Endothelial cell (in vitro differentiated cells): ENCODE results near the gene SFMBT2. TPM values are rescaled to one million over a fixed set of nuclear protein-coding genes. Genes with fewer than 3 reads are reported as not detected.

Source experiments
- DNase-seq: peaks from one replicate; pipeline ENCODE4 v3.0.0; 2021; ENCODE audit warnings: low spot score
- H3K27ac Mint-ChIP-seq: one replicate; pipeline ENCODE4 v1.8.0; 2021; ENCODE audit warnings: mixed read lengths, inconsistent platforms; ENCODE audit not compliant: unreplicated experiment
- H3K27me3 Mint-ChIP-seq: one replicate; pipeline ENCODE4 v1.8.0; 2021; ENCODE audit warnings: mild to moderate bottlenecking, moderate library complexity, mixed read lengths, inconsistent platforms; ENCODE audit not compliant: unreplicated experiment
- H3K36me3 Mint-ChIP-seq: one replicate; pipeline ENCODE4 v1.8.0; 2021; ENCODE audit warnings: mild to moderate bottlenecking, low read depth, mixed read lengths, inconsistent platforms; ENCODE audit not compliant: unreplicated experiment
- H3K4me1 Mint-ChIP-seq: one replicate; pipeline ENCODE4 v1.8.0; 2021; ENCODE audit warnings: mild to moderate bottlenecking, mixed read lengths, inconsistent platforms; ENCODE audit not compliant: unreplicated experiment
- H3K4me3 Mint-ChIP-seq: one replicate; pipeline ENCODE4 v1.8.0; 2021; ENCODE audit warnings: mild to moderate bottlenecking, mixed read lengths, inconsistent platforms; ENCODE audit not compliant: unreplicated experiment
- H3K9me3 Mint-ChIP-seq: one replicate; pipeline ENCODE4 v1.8.0; 2021; ENCODE audit warnings: mixed read lengths, inconsistent platforms; ENCODE audit not compliant: unreplicated experiment
- total RNA-seq: library from RNA; stranded (reverse); fragmentation: NEBNext Ultra II Directional; extraction: Animal tissue kit (Norgen Biotek cat#: 25700); gene quantifications from one replicate; pipeline ENCODE4 v1.2.1, GENCODE V29; 2021; ENCODE audit not compliant: unreplicated experiment
- TF ChIP-seq, protein P1 (sequence below): fragments of 200-600 bp; sonication (generic); IDR thresholded peaks from one replicate; pipeline ENCODE4 v1.5.0; 2021; ENCODE audit warnings: antibody characterized with exemption; ENCODE audit not compliant: unreplicated experiment

SFMBT2 gene
- total RNA-seq, 1 donor from 2014 or later, result 16.0 TPM

DNA sequence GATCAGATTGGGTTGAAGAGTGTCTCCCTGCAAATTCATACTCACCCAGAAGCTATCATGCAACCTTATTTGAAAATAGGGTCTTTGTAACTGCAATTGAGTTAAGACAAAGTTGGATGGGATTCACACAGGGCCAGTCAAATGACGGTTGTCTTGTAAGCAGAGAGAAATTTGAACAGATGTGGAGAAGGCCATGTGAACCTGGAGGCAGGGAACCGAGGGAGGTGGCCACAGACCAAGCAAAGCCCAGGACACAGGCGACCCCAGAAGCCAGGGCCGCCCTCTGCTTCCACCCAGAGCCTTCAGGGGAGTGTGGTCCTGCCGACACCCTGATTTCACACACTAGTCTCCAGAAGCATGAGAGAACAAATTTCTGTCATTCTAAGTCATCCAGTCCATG, 140.8 kb downstream of the SFMBT2 start:
- peaks cover 13% of the 10 kb centered on the region for H3K36me3 Mint-ChIP-seq
- H3K27me3 Mint-ChIP-seq, result no peaks in the 10 kb centered on the region
- peaks cover 14% of the 10 kb centered on the region for H3K4me1 Mint-ChIP-seq
- H3K9me3 Mint-ChIP-seq, result no peaks in the 10 kb centered on the region
- no peak for DNase-seq
- H3K27ac Mint-ChIP-seq, result no peak overlapping the region
- TF ChIP-seq, protein P1, sequence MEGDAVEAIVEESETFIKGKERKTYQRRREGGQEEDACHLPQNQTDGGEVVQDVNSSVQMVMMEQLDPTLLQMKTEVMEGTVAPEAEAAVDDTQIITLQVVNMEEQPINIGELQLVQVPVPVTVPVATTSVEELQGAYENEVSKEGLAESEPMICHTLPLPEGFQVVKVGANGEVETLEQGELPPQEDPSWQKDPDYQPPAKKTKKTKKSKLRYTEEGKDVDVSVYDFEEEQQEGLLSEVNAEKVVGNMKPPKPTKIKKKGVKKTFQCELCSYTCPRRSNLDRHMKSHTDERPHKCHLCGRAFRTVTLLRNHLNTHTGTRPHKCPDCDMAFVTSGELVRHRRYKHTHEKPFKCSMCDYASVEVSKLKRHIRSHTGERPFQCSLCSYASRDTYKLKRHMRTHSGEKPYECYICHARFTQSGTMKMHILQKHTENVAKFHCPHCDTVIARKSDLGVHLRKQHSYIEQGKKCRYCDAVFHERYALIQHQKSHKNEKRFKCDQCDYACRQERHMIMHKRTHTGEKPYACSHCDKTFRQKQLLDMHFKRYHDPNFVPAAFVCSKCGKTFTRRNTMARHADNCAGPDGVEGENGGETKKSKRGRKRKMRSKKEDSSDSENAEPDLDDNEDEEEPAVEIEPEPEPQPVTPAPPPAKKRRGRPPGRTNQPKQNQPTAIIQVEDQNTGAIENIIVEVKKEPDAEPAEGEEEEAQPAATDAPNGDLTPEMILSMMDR, result no peak
- H3K4me3 Mint-ChIP-seq, result no peak overlapping the region

DNA sequence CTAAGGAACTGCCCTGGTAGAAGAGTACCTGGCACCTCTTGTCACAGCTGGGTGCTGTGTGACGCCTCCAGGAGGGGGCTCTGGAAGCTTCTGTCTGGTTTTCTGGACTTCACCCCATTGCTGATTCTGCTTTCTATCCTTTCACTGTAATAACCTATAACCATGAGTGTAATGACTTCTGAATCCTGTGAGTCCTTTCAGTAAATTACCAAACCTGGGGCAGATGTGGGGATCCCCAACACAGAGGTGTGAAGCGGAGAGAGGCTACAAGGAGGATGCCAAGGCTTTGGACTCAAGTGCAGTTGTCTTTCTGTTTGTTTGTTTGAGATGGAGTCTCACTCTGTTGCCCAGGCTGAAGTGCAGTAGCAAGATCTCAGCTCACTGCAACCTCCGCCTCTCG, 143.7 kb downstream of the SFMBT2 start:
- Mint-ChIP-seq H3K36me3 (peaks cover 8% of the 10 kb centered on the region), H3K4me3 (no peak overlapping the region), H3K27ac (no peak overlapping the region), H3K4me1 (peaks cover 5% of the 10 kb centered on the region), H3K9me3 (no peaks in the 10 kb centered on the region), H3K27me3 (no peaks in the 10 kb centered on the region)
- TF ChIP-seq, protein P1, result no peak
- no peak for DNase-seq

DNA sequence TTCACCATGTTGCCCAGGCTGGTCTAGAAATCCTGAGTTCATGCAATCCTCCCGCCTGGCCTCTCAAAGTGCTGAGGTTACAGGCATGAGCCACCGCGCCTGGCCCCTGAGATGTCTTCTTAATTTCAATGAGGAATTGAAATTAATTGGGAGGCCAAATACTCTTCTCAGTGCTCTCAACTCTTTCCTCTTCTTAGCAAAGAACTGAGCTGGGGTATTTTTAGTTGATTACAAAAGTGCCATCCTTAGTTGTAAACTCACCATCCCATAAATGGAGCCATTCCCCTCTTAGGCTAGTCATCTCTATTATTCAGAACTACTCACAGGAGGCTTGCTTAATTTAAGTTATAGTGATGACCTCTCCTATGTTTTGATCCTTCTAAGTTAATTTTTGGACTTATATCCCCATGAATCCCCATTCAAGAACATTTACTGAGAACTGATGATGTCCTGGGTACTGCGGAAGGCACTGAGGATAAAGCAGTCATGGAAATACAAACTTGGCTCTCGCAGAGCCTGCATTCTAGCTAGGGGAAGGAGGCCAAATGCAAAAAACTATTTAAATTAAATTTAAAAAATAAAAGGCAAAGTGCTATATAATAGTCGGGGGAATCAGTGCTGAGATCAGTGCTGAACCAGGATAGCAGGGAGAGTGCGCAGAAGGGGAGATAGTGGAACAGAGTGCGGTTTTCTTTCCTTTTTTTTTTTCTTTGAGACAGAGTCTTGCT, 145.3 kb downstream of the SFMBT2 start:
- TF ChIP-seq, protein P1, result no peak
- no peak overlapping the region for H3K4me3 Mint-ChIP-seq
- no peaks in the 10 kb centered on the region for H3K36me3 Mint-ChIP-seq

DNA sequence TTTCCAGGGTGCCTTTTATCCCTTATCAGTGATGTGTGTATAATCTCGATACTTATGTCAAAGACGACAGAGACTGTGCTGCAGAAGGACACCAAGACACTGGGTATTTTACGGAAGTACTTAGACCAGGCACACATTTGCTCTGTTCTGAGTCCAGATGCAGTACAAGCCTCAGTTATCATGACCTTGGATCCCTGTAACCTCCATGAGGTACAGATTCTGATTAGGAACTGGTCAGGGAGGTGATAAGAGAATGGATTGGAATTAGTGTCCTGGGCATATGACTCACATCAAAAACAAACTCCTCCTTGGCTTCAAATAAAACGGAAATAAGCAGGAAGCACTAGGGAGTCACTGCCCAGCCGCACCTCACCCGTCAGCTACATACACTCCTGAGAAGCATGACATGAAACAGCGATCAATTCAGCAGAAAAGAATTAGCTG, 146.5 kb downstream of the SFMBT2 start:
- Mint-ChIP-seq H3K36me3 (no peaks in the 10 kb centered on the region), H3K27me3 (no peaks in the 10 kb centered on the region), H3K4me3 (no peak overlapping the region), H3K9me3 (no peaks in the 10 kb centered on the region), H3K4me1 (peaks cover 3% of the 10 kb centered on the region), H3K27ac (no peak overlapping the region)
- TF ChIP-seq, protein P1, result no peak
- DNase-seq, result no peak

More for the DNA sequence above, 145.3 kb downstream of the SFMBT2 start:
- Mint-ChIP-seq H3K9me3 (no peaks in the 10 kb centered on the region), H3K4me1 (peaks cover 3% of the 10 kb centered on the region), H3K27ac (no peak overlapping the region), H3K27me3 (no peaks in the 10 kb centered on the region)
- no peak for DNase-seq

DNA sequence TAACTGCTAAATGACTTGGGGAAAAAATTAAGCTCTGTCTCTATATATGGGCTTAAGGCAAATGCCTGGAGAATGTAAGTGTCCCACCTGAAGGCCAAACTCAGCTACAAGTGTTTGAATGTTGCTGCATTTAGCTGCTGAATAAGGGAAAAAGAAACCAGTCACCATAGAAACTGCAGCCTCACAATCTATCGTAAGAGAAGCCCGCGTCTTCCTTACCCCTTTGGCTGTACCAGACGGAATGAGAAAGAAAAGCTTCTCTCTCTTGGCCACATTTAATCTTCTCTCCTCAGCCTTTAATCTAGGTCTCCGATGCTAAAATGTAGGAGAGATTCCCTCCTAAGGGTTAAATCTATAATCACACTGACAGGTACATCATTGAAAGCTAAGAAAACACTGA, 147.2 kb downstream of the SFMBT2 start:
- no peak for DNase-seq
- TF ChIP-seq, protein P1, result no peak
- no peak overlapping the region for H3K4me3 Mint-ChIP-seq
- H3K36me3 Mint-ChIP-seq, result no peaks in the 10 kb centered on the region
- no peaks in the 10 kb centered on the region for H3K9me3 Mint-ChIP-seq
- H3K4me1 Mint-ChIP-seq, result peaks cover 3% of the 10 kb centered on the region
- H3K27me3 Mint-ChIP-seq, result no peaks in the 10 kb centered on the region
- no peak overlapping the region for H3K27ac Mint-ChIP-seq
